HUES6 (cell line): Measurements from ENCODE around the gene EDARADD.
"Not testable (repeated sequence)": the region's sequence is repeated elsewhere in the genome, so short reads cannot be mapped to it uniquely, and the experiment has no call there.

Experiments
- H3K27ac ChIP-seq: 2 replicates; pipeline ENCODE4 v1.7.0; 2013; ENCODE audit warnings: low read depth, mild to moderate bottlenecking, low read length, inconsistent platforms
- H3K27me3 ChIP-seq: 2 replicates; pipeline ENCODE4 v1.6.1; 2013; ENCODE audit warnings: low read length; ENCODE audit not compliant: control insufficient read depth, insufficient read depth
- H3K36me3 ChIP-seq: 2 replicates; pipeline ENCODE4 v1.6.1; 2013; ENCODE audit warnings: low read length; ENCODE audit not compliant: control insufficient read depth, insufficient read depth
- H3K4me1 ChIP-seq: 2 replicates; pipeline ENCODE4 v1.6.1; 2013; ENCODE audit warnings: low read length; ENCODE audit not compliant: control insufficient read depth, insufficient read depth
- H3K4me3 ChIP-seq: 2 replicates; pipeline ENCODE4 v1.5.1; 2013; ENCODE audit warnings: low read depth, low read length
- H3K9ac ChIP-seq: one replicate; pipeline ENCODE4 v1.6.1; 2013; ENCODE audit warnings: mild to moderate bottlenecking, low read length
- H3K9me3 ChIP-seq: 2 replicates; pipeline ENCODE4 v1.6.1; 2013; ENCODE audit warnings: low read depth, low read length; ENCODE audit not compliant: control insufficient read depth, insufficient read depth

EDARADD gene

DNA sequence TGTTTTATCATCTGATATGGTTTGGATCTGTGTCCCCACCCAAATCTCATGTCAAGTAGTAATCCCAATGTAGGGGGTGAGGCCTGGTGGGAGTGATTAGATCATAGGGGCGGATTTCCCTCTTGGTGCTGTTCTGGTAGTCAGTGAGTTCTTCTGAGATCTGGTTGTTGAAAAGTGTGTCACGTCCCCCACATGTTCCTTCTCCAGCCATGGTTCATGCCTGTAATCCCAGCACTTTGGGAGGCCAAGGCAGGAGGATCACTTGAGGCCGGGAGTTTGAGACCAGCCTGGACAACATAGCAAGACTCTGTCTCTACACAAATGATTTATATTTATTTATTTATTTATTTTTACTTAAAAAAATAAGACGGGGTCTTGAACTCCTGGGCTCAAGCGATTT is 30.8 kb upstream of the EDARADD start:
- Histone ChIP-seq H3K9ac (no peak overlapping the region), H3K4me3 (no peak overlapping the region), H3K27me3 (no peaks in the 10 kb centered on the region), H3K9me3 (0 out of 2 replicates have a peak, but pooled peaks cover 4% of the 10 kb centered on the region), H3K36me3 (no peaks in the 10 kb centered on the region), H3K4me1 (no peaks in the 10 kb centered on the region), H3K27ac (no peak overlapping the region)

GRCh38 chr1:236365999-236366570 is 28.0 kb upstream of the EDARADD start:
- no peak overlapping the region for H3K4me3 ChIP-seq
- H3K9ac ChIP-seq = no peak overlapping the region
- no peaks in the 10 kb centered on the region for H3K9me3 ChIP-seq
- no peaks in the 10 kb centered on the region for H3K4me1 ChIP-seq
- H3K36me3 ChIP-seq = no peaks in the 10 kb centered on the region
- H3K27me3 ChIP-seq = no peaks in the 10 kb centered on the region
- H3K27ac ChIP-seq = no peak overlapping the region

- H3K36me3 ChIP-seq, H3K4me1 ChIP-seq, H3K4me3 ChIP-seq, H3K9ac ChIP-seq, H3K27ac ChIP-seq, H3K27me3 ChIP-seq, H3K9me3 ChIP-seq: not testable (repeated sequence)
Observed at GRCh38 chr1:236366681-236367080, 27.4 kb upstream of the EDARADD start.

DNA sequence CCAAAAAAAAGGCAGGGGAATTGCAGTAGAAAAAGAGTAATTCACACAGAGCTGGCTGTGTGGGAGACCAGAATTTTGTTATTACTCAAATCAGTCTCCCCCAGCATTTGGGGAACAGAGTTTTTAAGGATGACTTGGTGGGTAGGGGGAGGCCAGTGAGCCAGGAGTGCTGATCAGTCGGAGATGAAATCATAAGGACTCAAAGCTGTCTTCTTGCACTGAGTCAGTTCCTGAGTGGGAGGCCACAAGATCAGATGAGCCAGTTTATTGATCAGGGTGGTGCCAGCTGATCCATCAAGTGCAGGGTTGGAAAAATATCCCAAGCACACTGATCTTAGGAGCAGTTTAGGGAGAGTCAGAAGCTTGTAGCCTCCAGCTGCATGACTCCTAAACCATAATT is 23.7 kb upstream of the EDARADD start:
- Histone ChIP-seq H3K27me3 (no peaks in the 10 kb centered on the region), H3K9me3 (no peaks in the 10 kb centered on the region), H3K27ac (no peak overlapping the region), H3K9ac (no peak overlapping the region), H3K36me3 (no peaks in the 10 kb centered on the region), H3K4me1 (no peaks in the 10 kb centered on the region), H3K4me3 (no peak overlapping the region)

DNA sequence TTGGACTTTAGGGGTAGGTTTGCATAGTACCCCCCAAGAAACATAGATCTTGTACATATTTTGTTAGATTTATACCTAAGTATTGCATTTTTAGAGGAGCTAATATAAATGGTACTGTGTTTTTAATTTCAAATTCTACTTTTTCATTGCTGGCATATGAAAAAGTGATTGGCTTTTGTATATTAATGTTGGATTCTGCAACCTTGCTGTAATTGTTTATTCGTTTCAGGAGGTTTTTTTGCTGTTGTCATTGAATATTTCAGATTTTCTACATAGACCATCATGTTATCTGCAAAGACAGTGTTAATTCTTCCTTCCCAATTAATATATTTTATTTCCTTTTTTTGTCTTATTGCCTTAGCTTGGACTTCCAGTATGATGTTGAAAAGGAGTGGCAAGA is 23.0 kb upstream of the EDARADD start:
- Histone ChIP-seq H3K36me3 (no peaks in the 10 kb centered on the region), H3K27ac (no peak overlapping the region), H3K4me1 (no peaks in the 10 kb centered on the region), H3K9ac (no peak overlapping the region), H3K4me3 (no peak overlapping the region), H3K27me3 (no peaks in the 10 kb centered on the region), H3K9me3 (no peaks in the 10 kb centered on the region)

GRCh38 chr1:236377832-236378535 is 16.1 kb upstream of the EDARADD start:
- no peak overlapping the region for H3K27ac ChIP-seq
- H3K9ac ChIP-seq = no peak overlapping the region
- H3K36me3 ChIP-seq = no peaks in the 10 kb centered on the region
- H3K27me3 ChIP-seq = no peaks in the 10 kb centered on the region
- no peaks in the 10 kb centered on the region for H3K4me1 ChIP-seq
- no peak overlapping the region for H3K4me3 ChIP-seq
- H3K9me3 ChIP-seq = peaks cover 10% of the 10 kb centered on the region; the same call in 1 of the 2 replicates

- H3K4me3 ChIP-seq = no peak overlapping the region
- no peak overlapping the region for H3K27ac ChIP-seq
- H3K9ac ChIP-seq = no peak overlapping the region
- H3K36me3 ChIP-seq = no peaks in the 10 kb centered on the region
- H3K27me3 ChIP-seq = no peaks in the 10 kb centered on the region
- H3K4me1 ChIP-seq = no peaks in the 10 kb centered on the region
- H3K9me3 ChIP-seq = peaks cover 10% of the 10 kb centered on the region; the same call in 1 of the 2 replicates
Observed at GRCh38 chr1:236381565-236382158, 12.4 kb upstream of the EDARADD start.

GRCh38 chr1:236388332-236388731 is 5.8 kb upstream of the EDARADD start:
- Histone ChIP-seq H3K27ac (no peak overlapping the region), H3K4me3 (no peak overlapping the region), H3K9ac (no peak overlapping the region), H3K9me3 (no peaks in the 10 kb centered on the region), H3K27me3 (no peaks in the 10 kb centered on the region), H3K4me1 (no peaks in the 10 kb centered on the region), H3K36me3 (no peaks in the 10 kb centered on the region)

GRCh38 chr1:236389253-236389652 is 4.8 kb upstream of the EDARADD start:
- Histone ChIP-seq H3K27me3 (peaks cover 6% of the 10 kb centered on the region), H3K4me3 (no peak overlapping the region), H3K27ac (no peak overlapping the region), H3K9me3 (no peaks in the 10 kb centered on the region), H3K9ac (no peak overlapping the region), H3K4me1 (peaks cover 2% of the 10 kb centered on the region; the same call in 1 of the 2 replicates), H3K36me3 (no peaks in the 10 kb centered on the region)

DNA sequence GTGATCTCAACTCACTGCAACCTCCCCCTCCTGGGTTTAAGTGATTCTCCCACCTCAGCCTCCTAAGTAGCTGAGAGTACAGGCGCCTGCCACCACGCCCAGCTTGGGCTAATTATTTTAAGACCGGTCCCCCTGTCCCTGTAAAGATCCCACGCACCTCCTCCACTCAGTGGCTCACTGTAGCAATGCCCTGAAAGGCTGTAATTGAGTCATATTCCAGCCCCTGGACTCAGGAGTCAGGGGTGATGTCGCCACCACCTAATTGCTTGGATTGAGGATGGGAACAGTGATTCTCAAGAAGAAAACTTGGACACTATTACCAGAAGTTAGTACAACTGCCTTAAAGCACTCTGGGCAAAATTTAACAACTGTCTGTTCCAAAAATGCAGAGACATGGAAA is 3.1 kb upstream of the EDARADD start:
- Histone ChIP-seq H3K9me3 (no peaks in the 10 kb centered on the region), H3K36me3 (no peaks in the 10 kb centered on the region), H3K4me3 (no peak overlapping the region), H3K27me3 (peaks cover 18% of the 10 kb centered on the region), H3K27ac (no peak overlapping the region), H3K4me1 (peaks cover 3% of the 10 kb centered on the region; the same call in 1 of the 2 replicates), H3K9ac (no peak overlapping the region)

- Histone ChIP-seq H3K4me1 (peaks cover 13% of the 10 kb centered on the region; the same call in 1 of the 2 replicates), H3K9ac (no peak overlapping the region), H3K36me3 (no peaks in the 10 kb centered on the region), H3K27ac (no peak overlapping the region), H3K9me3 (no peaks in the 10 kb centered on the region), H3K27me3 (peaks cover 29% of the 10 kb centered on the region), H3K4me3 (no peak overlapping the region)
Observed at GRCh38 chr1:236392182-236392581, 1.9 kb upstream of the EDARADD start.
